C4-2B (cell line): Measurements from ENCODE around the gene ARID3C.
A peak's percentile ranks its signal among the peaks of the same experiment; 100 is the strongest.

Experiments
- H3K27ac ChIP-seq: fragments of 450-650 bp; 2 replicates; pipeline ENCODE4 v1.5.1; 2017
- CTCF ChIP-seq: fragments of 450-650 bp; conservative IDR thresholded peaks from 2 replicates; pipeline ENCODE4 v1.5.1; 2017; ENCODE audit warnings: mild to moderate bottlenecking
- ZFX ChIP-seq: fragments of 450-650 bp; IDR thresholded peaks from 2 replicates; pipeline ENCODE4 v1.6.1; 2017

Gene ARID3C

DNA sequence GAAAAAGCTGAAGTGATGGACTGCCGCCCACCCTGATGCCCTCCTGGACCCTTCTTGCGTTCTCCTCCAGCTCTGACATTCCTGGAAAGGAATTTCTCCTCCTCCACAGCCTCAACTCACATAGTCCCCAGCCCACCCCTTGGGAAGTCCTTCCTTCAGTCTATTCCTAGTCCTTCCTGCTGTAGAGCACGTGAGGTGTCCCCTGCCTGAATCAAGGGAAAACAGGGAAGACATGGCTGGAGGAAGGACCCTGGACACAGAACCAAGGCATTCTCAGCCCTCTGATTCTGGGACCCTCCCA, 3.7 kb downstream of the ARID3C start:
- H3K27ac ChIP-seq = no peak overlapping the region
- no peak for TF ChIP-seq CTCF
- TF ChIP-seq ZFX = no peak

DNA sequence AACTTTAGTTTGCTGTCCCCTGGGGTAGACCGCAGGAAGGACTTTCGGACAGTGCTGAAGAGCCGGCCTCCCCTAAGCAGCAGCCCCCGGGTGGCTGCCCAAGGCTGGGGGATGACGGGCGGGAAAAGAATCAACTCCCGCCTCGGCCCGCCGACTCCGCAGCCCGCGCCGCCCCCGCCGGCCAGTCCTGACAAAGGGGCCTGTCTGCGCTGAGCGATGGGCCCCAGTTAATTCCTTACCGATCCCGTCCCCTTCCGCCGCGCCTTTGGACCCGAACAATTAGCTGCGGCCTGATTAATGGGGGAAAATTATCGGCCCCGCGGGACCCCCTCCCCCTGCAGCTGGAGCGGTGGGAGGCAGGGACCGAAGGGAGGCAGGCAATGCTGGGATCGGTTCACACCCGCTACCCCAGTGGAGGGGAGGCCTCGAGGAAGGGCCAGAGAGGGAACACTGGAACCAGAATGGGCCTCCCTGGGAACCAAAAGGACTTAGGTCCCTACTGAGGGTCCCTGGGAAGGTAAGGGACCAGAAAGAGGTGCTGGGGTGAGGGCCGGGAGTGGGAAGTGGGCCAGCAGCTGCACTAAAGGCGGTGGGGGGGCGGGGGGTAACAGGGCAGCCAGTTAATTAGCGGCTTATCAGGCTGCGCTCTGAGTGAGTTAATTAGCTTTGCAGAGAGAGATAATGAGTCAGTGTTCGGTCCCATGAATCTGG, 4.2 kb downstream of the ARID3C start:
- no peak overlapping the region for H3K27ac ChIP-seq
- TF ChIP-seq CTCF = no peak

- TF ChIP-seq CTCF (no peak), ZFX (no peak)
- H3K27ac ChIP-seq = no peak overlapping the region
Observed at GRCh38 chr9:34623374-34624235, 5.3 kb downstream of the ARID3C start.

GRCh38 chr9:34620061-34620994, 8.5 kb downstream of the ARID3C start, which contains the start of gene DCTN3:
DCTN3 (minus strand) TSS chr9:34620495; CDS start chr9:34620464, 31 bp downstream.
- peak within 1 kb of the TSS; percentile 72 for H3K27ac ChIP-seq

DNA sequence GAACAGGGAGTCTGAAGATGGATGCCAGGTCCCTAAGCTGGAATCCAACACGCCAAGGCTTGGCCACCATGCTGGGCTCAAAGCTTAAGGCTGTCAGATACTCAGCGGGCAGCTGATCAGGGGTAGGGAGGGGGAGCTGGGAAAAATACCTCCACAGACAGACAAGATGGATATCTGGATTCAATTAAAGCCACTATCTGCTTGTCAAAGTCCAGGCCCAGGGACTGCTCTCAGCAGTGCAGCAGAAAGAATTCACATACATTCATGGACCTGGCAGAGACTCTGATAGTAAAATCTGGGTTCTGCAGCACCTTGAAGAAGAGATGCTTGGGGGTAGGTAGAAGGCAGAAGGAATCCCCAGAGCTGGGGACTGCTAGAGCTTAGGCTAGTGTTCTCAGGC, 13.7 kb downstream of the ARID3C start:
- no peak overlapping the region for H3K27ac ChIP-seq
- TF ChIP-seq CTCF (no peak), ZFX (no peak)

More at GRCh38 chr9:34620061-34620994, 8.5 kb downstream of the ARID3C start, which contains the start of gene DCTN3:
- TF ChIP-seq CTCF = no peak
- peak; percentile 35; the same call in 1 of the 2 replicates for TF ChIP-seq ZFX

- TF ChIP-seq CTCF (peak; percentile 94), ZFX (no peak)
- H3K27ac ChIP-seq = peak overlapping the region; percentile 90
Observed at GRCh38 chr9:34612788-34613390, 16.0 kb downstream of the ARID3C start.
